K562 treated with DMSO at 1 percent for 4 hours (cell line): ENCODE data around the gene TRPV2. TPM values are rescaled to one million over a fixed set of nuclear protein-coding genes. Genes with fewer than 3 reads are reported as not detected.

Experiments used
- total RNA-seq: library from RNA; unstranded; fragments of 300-600 nt; gene quantifications from 2 replicates; pipeline ENCODE4 v1.2.3, GENCODE V29; 2022; ENCODE audit not compliant: insufficient read depth

Gene TRPV2
- total RNA-seq = 103 and 108 TPM in 2 replicates

GRCh38 chr17:16415031-16415924, at the start of gene TRPV2:
Gene TRPV2, plus strand, starts transcription at chr17:16415571. Its CDS starts 2,098 bp downstream, at chr17:16417669.

GRCh38 chr17:16380640-16381495, 34.5 kb upstream of the TRPV2 start, which contains the start of gene UBB:
Gene UBB, plus strand, starts transcription at chr17:16381091. Its CDS starts 817 bp downstream, at chr17:16381908.

Other genes with a start within 250 kb of the TRPV2 start
- 30.2 and 32.6 TPM in 2 replicates for gene NCOR1, start 200.0 kb upstream of the TRPV2 start, total RNA-seq
- 13.2 and 20.5 TPM in 2 replicates for gene PIGL, start 198.4 kb upstream of the TRPV2 start, total RNA-seq
- 52.2 and 57.6 TPM in 2 replicates for gene CENPV, start 62.1 kb upstream of the TRPV2 start, total RNA-seq
- 1,823 and 2,016 TPM in 2 replicates for gene UBB, start 34.5 kb upstream of the TRPV2 start, total RNA-seq
- gene LRRC75A, start 76.6 kb downstream of the TRPV2 start, total RNA-seq = 0.18 TPM in 1 of 2 replicates, not detected in the other
- not detected in 2 replicates for gene ZNF287, start 153.6 kb downstream of the TRPV2 start, total RNA-seq
- 0.82 and 2.0 TPM in 2 replicates for gene ZNF624, start 238.3 kb downstream of the TRPV2 start, total RNA-seq